NB4 (cell line): ENCODE measurements around the gene TINCR.

Experiments used
- DNase-seq: peaks from one replicate; pipeline ENCODE4 v3.0.0; 2010; ENCODE audit warnings: low read depth
- H3K4me3 ChIP-seq: one replicate; pipeline ENCODE4 v1.5.1; 2011; ENCODE audit warnings: mild to moderate bottlenecking, low read depth, low read length, moderate library complexity
- MYC ChIP-seq: IDR thresholded peaks from 2 replicates; pipeline ENCODE4 v1.6.1; 2011; ENCODE audit warnings: low read depth, low read length
- POLR2A ChIP-seq: IDR thresholded peaks from 2 replicates; pipeline ENCODE4 v1.6.1; 2011; ENCODE audit warnings: mild to moderate bottlenecking; ENCODE audit not compliant: insufficient read length; ENCODE audit errors: extremely low read depth
- TF ChIP-seq, protein P1 (sequence below): IDR thresholded peaks from 2 replicates; pipeline ENCODE4 v1.6.1; 2011; ENCODE audit warnings: low read depth, low read length
- TF ChIP-seq, protein P2 (sequence below): IDR thresholded peaks from one replicate; pipeline ENCODE4 v1.5.1; 2012; ENCODE audit warnings: low read depth, low read length

TINCR gene

GRCh38 chr19:5607318-5608275 is 39.8 kb upstream of the TINCR start:
- H3K4me3 ChIP-seq, result no peak overlapping the region
- DNase-seq, result no peak
- TF ChIP-seq, protein P1, sequence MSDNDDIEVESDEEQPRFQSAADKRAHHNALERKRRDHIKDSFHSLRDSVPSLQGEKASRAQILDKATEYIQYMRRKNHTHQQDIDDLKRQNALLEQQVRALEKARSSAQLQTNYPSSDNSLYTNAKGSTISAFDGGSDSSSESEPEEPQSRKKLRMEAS, result no peak
- TF ChIP-seq, protein P2, sequence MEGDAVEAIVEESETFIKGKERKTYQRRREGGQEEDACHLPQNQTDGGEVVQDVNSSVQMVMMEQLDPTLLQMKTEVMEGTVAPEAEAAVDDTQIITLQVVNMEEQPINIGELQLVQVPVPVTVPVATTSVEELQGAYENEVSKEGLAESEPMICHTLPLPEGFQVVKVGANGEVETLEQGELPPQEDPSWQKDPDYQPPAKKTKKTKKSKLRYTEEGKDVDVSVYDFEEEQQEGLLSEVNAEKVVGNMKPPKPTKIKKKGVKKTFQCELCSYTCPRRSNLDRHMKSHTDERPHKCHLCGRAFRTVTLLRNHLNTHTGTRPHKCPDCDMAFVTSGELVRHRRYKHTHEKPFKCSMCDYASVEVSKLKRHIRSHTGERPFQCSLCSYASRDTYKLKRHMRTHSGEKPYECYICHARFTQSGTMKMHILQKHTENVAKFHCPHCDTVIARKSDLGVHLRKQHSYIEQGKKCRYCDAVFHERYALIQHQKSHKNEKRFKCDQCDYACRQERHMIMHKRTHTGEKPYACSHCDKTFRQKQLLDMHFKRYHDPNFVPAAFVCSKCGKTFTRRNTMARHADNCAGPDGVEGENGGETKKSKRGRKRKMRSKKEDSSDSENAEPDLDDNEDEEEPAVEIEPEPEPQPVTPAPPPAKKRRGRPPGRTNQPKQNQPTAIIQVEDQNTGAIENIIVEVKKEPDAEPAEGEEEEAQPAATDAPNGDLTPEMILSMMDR, result no peak
- TF ChIP-seq POLR2A (no peak), MYC (no peak)

- no peak overlapping the region for H3K4me3 ChIP-seq
- no peak for DNase-seq
- no peak for TF ChIP-seq MYC
- TF ChIP-seq POLR2A, result no peak
- TF ChIP-seq, protein P2, result no peak
- TF ChIP-seq, protein P1, result no peak
Observed at GRCh38 chr19:5605362-5605761, 37.6 kb upstream of the TINCR start.

DNA sequence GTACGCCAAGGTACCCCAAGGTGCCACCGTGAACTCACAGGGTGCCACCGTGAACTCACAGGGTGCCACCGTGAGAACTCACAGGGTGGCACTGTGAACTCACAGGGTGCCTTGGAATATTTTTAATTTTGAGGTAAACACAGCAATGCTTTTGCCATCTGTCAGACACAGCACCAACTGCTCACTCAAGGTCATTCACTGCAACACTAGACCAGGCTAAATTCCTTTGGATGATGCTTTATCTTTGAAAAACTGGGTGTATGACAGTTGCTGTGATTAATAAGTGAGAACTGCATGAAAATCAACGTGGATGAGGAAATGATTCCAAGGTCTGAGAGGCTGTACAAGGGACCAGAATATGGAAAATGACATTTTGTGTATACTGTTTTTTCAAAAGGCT is 35.9 kb upstream of the TINCR start:
- no peak for DNase-seq
- H3K4me3 ChIP-seq, result no peak overlapping the region
- no peak for TF ChIP-seq POLR2A
- TF ChIP-seq MYC, result no peak
- TF ChIP-seq, protein P1, result no peak
- TF ChIP-seq, protein P2, result no peak

DNA sequence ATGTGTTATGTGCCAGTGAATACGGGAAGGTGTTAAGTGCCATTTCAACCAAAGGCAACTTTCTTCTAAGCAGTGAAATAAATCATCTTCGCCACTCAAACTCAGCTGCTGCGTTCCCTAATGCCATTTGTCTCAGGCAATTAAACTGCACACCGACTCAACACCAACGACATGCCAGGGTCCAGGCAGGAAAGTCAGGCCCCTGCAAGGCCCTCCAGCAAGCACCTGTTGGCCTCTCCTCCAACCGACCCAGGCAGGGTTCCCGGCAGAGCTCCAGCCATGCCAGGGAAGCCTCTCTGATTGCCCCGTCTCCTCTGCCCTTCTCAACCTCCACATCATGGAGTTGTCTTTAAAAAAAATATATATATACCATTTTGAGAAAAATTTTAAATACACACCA is 33.0 kb upstream of the TINCR start:
- TF ChIP-seq, protein P1, result no peak
- TF ChIP-seq MYC, result no peak
- TF ChIP-seq POLR2A, result no peak
- TF ChIP-seq, protein P2, result no peak
- no peak overlapping the region for H3K4me3 ChIP-seq
- no peak for DNase-seq

GRCh38 chr19:5595745-5596144 is 28.0 kb upstream of the TINCR start:
- no peak for TF ChIP-seq POLR2A
- no peak for TF ChIP-seq MYC
- TF ChIP-seq, protein P1, result no peak
- TF ChIP-seq, protein P2, result no peak
- H3K4me3 ChIP-seq, result no peak overlapping the region
- DNase-seq, result no peak
